ENCODE data around the gene ZBTB12. TPM values are rescaled to one million over a fixed set of nuclear protein-coding genes. Genes with fewer than 3 reads are reported as not detected.
A peak's percentile ranks its signal among the peaks of the same experiment; 100 is the strongest.

ZBTB12 gene
- total and polyA plus RNA-seq, 4 experiments from 2014 or later, result 2.4 to 2.5 TPM; not detected in 2

DNA sequence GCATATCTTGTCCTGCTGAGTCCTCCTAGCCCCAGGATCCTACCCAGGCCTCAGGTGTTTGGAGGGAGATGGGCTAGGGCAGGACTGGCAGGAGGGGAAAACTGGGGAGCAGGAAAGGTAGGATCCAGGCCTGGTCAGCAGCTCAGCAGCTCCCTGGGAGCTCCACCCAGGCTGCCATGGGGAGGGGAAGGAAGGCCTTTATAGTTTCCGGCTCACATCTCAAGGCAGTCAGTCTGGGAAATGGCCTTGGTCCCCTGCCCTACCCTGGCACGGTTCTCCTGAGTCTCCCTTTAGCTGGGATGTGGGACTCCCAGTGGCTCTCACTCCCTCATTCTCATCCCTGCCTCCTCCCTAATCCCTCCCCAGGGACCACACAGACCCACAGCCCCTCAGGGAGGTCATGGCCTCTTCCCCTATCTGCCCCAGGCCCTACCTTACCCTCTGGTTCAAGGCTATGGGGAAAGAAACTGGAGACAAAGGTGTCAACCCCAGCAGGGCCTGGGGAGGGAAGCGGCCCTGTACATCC is 24.7 kb downstream of the ZBTB12 start:
- ChIA-PET POLR2A (ENCODE audit: partially characterized antibody) (no interaction called here), CTCF (ENCODE audit: partially characterized antibody) (interaction anchor here (3.2 kb wide), 1 partner anchor 11 kb away, joined by 18 read pairs; no protein-coding TSS in a partner anchor)
- H3K4me1 Mint-ChIP-seq, result peaks cover 0 to 6% (median 2%) of the 10 kb centered on the region in 4 donors
- H3K27me3 ChIP-seq (ENCODE audit: insufficient read depth, low read length), result no peaks in the 10 kb centered on the region
- H3K4me3 Mint-ChIP-seq, result no peak overlapping the region
- H3K9me3 Mint-ChIP-seq, result peaks cover 0 to 2% (median 0%) of the 10 kb centered on the region in 8 donors
- H3K4me1 ChIP-seq (ENCODE audit: insufficient read depth, low read length), result no peaks in the 10 kb centered on the region
- H3K36me3 Mint-ChIP-seq, result peaks cover 21 to 24% of the 10 kb centered on the region in 2 donors
- intact Hi-C loops (cut with micrococcal nuclease), result no loop called here
- no peak overlapping the region for H3K27ac ChIP-seq (ENCODE audit: low read depth, low read length)
- no peaks in the 10 kb centered on the region for H3K27me3 Mint-ChIP-seq
- no peak overlapping the region for H3K4me3 ChIP-seq (ENCODE audit: low read length in 2 of 2)
- H3K36me3 ChIP-seq (ENCODE audit: insufficient read depth, low read length), result peaks cover 25% of the 10 kb centered on the region
- H3K9me3 ChIP-seq (ENCODE audit: control insufficient read depth in 1 of 2, low read length in 2 of 2), result no peaks in the 10 kb centered on the region
- no peak for DNase-seq
- peak overlapping the region in 1 of 7 donors; percentile 36 for H3K27ac Mint-ChIP-seq

DNA sequence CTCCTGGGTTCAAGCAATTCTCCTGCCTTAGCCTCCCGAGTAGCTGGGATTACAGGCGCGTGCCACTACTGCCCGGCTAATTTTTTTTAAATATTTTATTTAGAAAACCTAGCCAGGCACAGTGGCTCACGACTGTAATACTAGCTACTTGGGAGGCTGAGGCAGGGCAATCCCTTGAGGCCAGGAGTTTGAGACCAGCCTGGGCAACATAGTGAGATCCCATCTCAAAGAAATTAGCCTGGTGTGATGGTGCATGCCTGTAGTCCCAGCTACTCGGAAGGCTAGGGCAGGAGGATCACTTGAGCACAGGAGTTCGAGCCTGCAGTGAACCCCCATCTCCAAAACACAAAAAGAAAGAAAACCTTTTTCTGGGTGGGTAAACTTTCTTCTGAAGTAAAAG is 25.5 kb downstream of the ZBTB12 start:
- intact Hi-C loops (cut with micrococcal nuclease), result no loop called here
- no peak overlapping the region for H3K27ac Mint-ChIP-seq
- DNase-seq, result no peak
- ChIA-PET CTCF (ENCODE audit: partially characterized antibody) (interaction anchor here (1.5 to 3.2 kb wide), 2 partner anchors 12 to 186 kb away, joined by 3 to 18 read pairs; no protein-coding TSS in a partner anchor), POLR2A (ENCODE audit: partially characterized antibody) (no interaction called here)
- H3K4me3 Mint-ChIP-seq, result no peak overlapping the region
- Histone ChIP-seq H3K27ac (ENCODE audit: low read depth, low read length) (no peak overlapping the region), H3K4me3 (ENCODE audit: low read length in 2 of 2) (no peak overlapping the region), H3K9me3 (ENCODE audit: control insufficient read depth in 1 of 2, low read length in 2 of 2) (no peaks in the 10 kb centered on the region), H3K36me3 (ENCODE audit: insufficient read depth, low read length) (peaks cover 20% of the 10 kb centered on the region), H3K4me1 (ENCODE audit: insufficient read depth, low read length) (no peaks in the 10 kb centered on the region), H3K27me3 (ENCODE audit: insufficient read depth, low read length) (no peaks in the 10 kb centered on the region)
- H3K27me3 Mint-ChIP-seq, result peaks cover 0 to 3% of the 10 kb centered on the region in 2 donors
- peaks cover 0 to 6% (median 4%) of the 10 kb centered on the region in 4 donors for H3K4me1 Mint-ChIP-seq
- H3K9me3 Mint-ChIP-seq, result no peaks in the 10 kb centered on the region
- peaks cover 14 to 19% of the 10 kb centered on the region in 2 donors for H3K36me3 Mint-ChIP-seq

DNA sequence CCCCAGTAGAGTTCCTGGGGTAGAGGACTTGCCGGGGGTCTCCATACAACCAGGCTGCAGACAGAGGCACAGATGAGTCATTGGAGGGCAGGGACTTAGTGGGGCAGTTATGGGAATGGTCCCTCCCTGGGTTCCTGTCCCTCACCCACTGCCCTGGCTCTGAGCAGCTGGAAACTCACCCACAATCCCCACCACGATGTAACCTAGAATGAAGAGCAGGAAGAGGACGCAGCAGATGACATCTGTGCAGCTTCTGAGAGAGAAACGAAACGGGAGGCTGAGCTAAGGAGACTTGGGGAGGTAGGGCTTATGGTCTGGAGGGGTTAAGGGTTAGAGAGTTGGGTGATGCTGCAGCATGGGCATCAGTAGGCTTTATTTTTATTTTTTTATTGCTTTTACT is 26.0 kb downstream of the ZBTB12 start:
- peaks cover 15% of the 10 kb centered on the region for H3K36me3 ChIP-seq (ENCODE audit: insufficient read depth, low read length)
- no peak overlapping the region for H3K4me3 ChIP-seq (ENCODE audit: low read length in 2 of 2)
- intact Hi-C loops (cut with micrococcal nuclease), result no loop called here
- H3K27me3 ChIP-seq (ENCODE audit: insufficient read depth, low read length), result no peaks in the 10 kb centered on the region
- no peak overlapping the region for H3K27ac ChIP-seq (ENCODE audit: low read depth, low read length)
- Mint-ChIP-seq H3K36me3 (peaks cover 9 to 14% of the 10 kb centered on the region in 2 donors), H3K4me1 (peaks cover 0 to 8% (median 6%) of the 10 kb centered on the region in 4 donors), H3K27me3 (peaks cover 0 to 3% of the 10 kb centered on the region in 2 donors), H3K9me3 (no peaks in the 10 kb centered on the region), H3K27ac (peak overlapping the region in 2 of 7 donors; percentile 61 to 73), H3K4me3 (no peak overlapping the region)
- H3K4me1 ChIP-seq (ENCODE audit: insufficient read depth, low read length), result no peaks in the 10 kb centered on the region
- CTCF ChIA-PET (ENCODE audit: partially characterized antibody), result interaction anchor here (1.0 to 3.2 kb wide), 3 partner anchors 8 to 185 kb away, joined by 3 to 18 read pairs (median 3); no protein-coding TSS in a partner anchor
- H3K9me3 ChIP-seq (ENCODE audit: control insufficient read depth in 1 of 2, low read length in 2 of 2), result no peaks in the 10 kb centered on the region
- POLR2A ChIA-PET (ENCODE audit: partially characterized antibody), result no interaction called here
- DNase-seq, result no peak

DNA sequence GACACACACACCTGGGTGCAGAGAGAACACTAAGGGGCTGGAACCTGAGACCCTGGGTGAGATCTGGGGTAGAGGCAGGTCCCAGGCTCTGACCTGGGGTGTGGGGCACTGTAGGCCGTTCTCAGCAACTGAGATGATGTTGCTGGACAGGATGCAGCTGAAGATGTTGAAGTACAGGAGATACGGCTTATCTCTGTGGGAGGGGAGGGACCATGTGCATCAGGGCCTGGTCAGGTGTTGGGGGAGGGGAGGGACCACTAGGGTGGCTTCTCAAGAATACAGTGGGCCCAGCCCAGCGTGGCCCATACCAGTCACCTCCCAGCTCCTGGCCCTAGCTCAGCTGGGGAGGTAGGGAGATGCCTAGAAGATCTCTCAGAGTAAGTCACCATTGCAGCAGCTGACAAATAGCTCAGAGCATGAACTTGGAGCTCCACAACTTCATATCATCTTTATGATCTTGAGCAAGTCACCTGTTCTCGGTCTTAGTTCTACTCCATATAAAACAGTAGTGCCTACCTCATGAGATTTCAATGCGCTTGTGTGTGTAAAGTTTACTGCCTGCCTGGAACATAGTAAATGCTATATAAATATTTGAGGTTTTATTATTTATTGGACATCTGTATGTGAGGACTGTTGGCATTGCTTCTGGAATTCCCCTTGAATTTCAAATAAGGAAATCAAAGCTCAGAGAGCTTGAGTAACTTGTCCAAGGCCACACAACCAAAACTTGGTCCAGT is 26.9 kb downstream of the ZBTB12 start:
- H3K9me3 ChIP-seq (ENCODE audit: control insufficient read depth in 1 of 2, low read length in 2 of 2), result no peaks in the 10 kb centered on the region
- no peak for DNase-seq
- H3K36me3 ChIP-seq (ENCODE audit: insufficient read depth, low read length), result peaks cover 6% of the 10 kb centered on the region
- Mint-ChIP-seq H3K4me1 (peaks cover 0 to 8% (median 6%) of the 10 kb centered on the region in 4 donors), H3K36me3 (peaks cover 5 to 6% of the 10 kb centered on the region in 2 donors), H3K9me3 (no peaks in the 10 kb centered on the region), H3K27ac (peak overlapping the region in 3 of 7 donors; percentile 6 to 41 (median 29)), H3K4me3 (no peak overlapping the region), H3K27me3 (peaks cover 0 to 3% of the 10 kb centered on the region in 2 donors)
- H3K4me3 ChIP-seq (ENCODE audit: low read length in 2 of 2), result no peak overlapping the region
- ChIA-PET CTCF (ENCODE audit: partially characterized antibody) (interaction anchor here (1.0 to 3.2 kb wide), 3 partner anchors 8 to 184 kb away, joined by 3 to 18 read pairs (median 3); no protein-coding TSS in a partner anchor), POLR2A (ENCODE audit: partially characterized antibody) (interaction anchor here (1.1 kb wide), 1 partner anchor 182 kb away, joined by 5 read pairs; no protein-coding TSS in a partner anchor)
- H3K27ac ChIP-seq (ENCODE audit: low read depth, low read length), result no peak overlapping the region
- no peaks in the 10 kb centered on the region for H3K4me1 ChIP-seq (ENCODE audit: insufficient read depth, low read length)
- H3K27me3 ChIP-seq (ENCODE audit: insufficient read depth, low read length), result no peaks in the 10 kb centered on the region
- intact Hi-C loops (cut with micrococcal nuclease), result no loop called here

DNA sequence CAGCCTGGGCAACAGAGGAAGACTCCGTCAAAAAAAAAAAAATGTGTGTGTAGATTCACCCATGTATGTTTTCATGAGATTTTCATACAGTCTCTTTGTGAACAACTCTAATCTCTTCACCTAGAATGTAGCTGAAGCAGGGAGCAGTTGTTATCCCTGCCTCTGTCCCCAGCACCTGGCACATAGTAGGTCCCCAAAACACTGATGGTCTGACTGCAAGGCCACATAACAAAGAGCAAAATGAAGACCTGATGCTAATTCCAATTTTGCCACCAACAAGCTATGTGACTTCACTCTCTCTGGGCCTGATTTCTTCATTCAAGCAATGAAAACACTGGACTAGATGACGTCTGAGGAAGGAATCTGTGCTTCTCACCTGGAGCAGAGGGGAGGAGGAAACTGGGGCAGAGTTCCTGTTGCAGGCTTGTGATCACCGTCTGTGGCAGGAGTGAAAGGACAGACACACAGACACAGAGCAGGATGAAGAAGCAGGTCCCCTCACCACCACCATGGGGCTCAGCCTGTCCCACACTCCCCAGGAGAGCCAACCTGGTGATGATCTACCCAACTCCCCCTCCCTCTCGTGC is 27.7 kb downstream of the ZBTB12 start:
- Mint-ChIP-seq H3K27ac (peak overlapping the region in 4 of 7 donors; percentile 7 to 85 (median 56)), H3K4me1 (peaks cover 0 to 6% (median 6%) of the 10 kb centered on the region in 4 donors), H3K9me3 (no peaks in the 10 kb centered on the region), H3K4me3 (no peak overlapping the region), H3K36me3 (no peaks in the 10 kb centered on the region), H3K27me3 (peaks cover 0 to 3% of the 10 kb centered on the region in 2 donors)
- intact Hi-C loops (cut with micrococcal nuclease), result no loop called here
- Histone ChIP-seq H3K27ac (ENCODE audit: low read depth, low read length) (no peak overlapping the region), H3K9me3 (ENCODE audit: control insufficient read depth in 1 of 2, low read length in 2 of 2) (no peaks in the 10 kb centered on the region), H3K4me1 (ENCODE audit: insufficient read depth, low read length) (no peaks in the 10 kb centered on the region), H3K27me3 (ENCODE audit: insufficient read depth, low read length) (no peaks in the 10 kb centered on the region), H3K4me3 (ENCODE audit: low read length in 2 of 2) (no peak overlapping the region), H3K36me3 (ENCODE audit: insufficient read depth, low read length) (no peaks in the 10 kb centered on the region)
- DNase-seq, result no peak
- ChIA-PET POLR2A (ENCODE audit: partially characterized antibody) (interaction anchor here (1.1 kb wide), 1 partner anchor 181 kb away, joined by 5 read pairs; no protein-coding TSS in a partner anchor), CTCF (ENCODE audit: partially characterized antibody) (interaction anchor here (3.2 kb wide), 1 partner anchor 14 kb away, joined by 18 read pairs; no protein-coding TSS in a partner anchor)

DNA sequence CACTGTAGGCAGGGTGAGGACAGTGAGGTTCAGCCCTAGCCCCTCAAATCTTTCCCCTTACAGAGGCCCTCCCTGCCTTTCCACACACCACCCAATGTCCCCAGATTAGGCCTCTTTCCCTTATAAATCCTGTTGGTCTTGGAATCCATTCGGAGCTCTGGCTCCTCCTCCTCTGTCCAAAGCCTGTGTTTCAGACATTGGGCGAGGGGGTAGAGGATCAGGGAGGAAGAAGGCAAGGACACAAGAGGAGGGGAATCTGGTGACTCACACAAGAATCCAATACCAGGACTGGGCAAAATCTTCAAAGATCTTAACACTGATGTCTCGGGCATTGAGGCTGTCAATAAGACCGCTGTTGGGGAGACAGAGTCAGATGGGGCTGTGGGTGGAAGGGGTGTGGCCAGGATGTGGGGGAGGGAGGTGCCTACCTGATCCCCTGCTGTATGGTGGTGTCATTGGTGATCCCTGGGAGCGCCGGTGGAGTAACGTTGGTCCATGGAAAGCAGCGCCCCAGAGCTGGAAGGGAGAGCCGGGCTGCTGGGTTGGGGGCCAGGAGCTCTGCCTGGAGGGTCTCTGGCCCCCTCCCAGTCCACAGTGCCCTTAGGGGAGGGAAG is 30.7 kb downstream of the ZBTB12 start:
- CTCF ChIA-PET (ENCODE audit: partially characterized antibody), result interaction anchor here (1.1 kb wide), 1 partner anchor 18 kb away, joined by 3 read pairs; no protein-coding TSS in a partner anchor
- Mint-ChIP-seq H3K9me3 (no peaks in the 10 kb centered on the region), H3K27me3 (peaks cover 0 to 3% of the 10 kb centered on the region in 2 donors), H3K4me3 (no peak overlapping the region), H3K4me1 (peaks cover 0 to 6% (median 6%) of the 10 kb centered on the region in 4 donors), H3K27ac (peak overlapping the region in 2 of 7 donors; percentile 22 to 47), H3K36me3 (no peaks in the 10 kb centered on the region)
- no peak overlapping the region for H3K4me3 ChIP-seq (ENCODE audit: low read length in 2 of 2)
- H3K27ac ChIP-seq (ENCODE audit: low read depth, low read length), result no peak overlapping the region
- no peak for DNase-seq
- intact Hi-C loops (cut with micrococcal nuclease), result no loop called here
- POLR2A ChIA-PET (ENCODE audit: partially characterized antibody), result interaction anchor here (0.5 kb wide), 1 partner anchor 321 kb away, joined by 5 read pairs; no protein-coding TSS in a partner anchor
- no peaks in the 10 kb centered on the region for H3K9me3 ChIP-seq (ENCODE audit: control insufficient read depth in 1 of 2, low read length in 2 of 2)
- no peaks in the 10 kb centered on the region for H3K27me3 ChIP-seq (ENCODE audit: insufficient read depth, low read length)
- H3K36me3 ChIP-seq (ENCODE audit: insufficient read depth, low read length), result no peaks in the 10 kb centered on the region
- no peaks in the 10 kb centered on the region for H3K4me1 ChIP-seq (ENCODE audit: insufficient read depth, low read length)
